Stimulated activated naive B cell treated with anti-CD40 and anti-IgM and Interleukin-4, amounts not matched to agents 10 μg/mL and 1 μg/mL and 100 μg/mL, for 72 hours (primary cell): ENCODE data around the gene ERGIC1.
"Not testable (repeated sequence)": the region's sequence is repeated elsewhere in the genome, so short reads cannot be mapped to it uniquely, and the experiment has no call there.

Experiments used
- ATAC-seq, 2 donors: fragments of 150-1000 bp; cut with Tn5 transposase; replicated peaks; 2 replicates each; pipeline ENCODE4 v1.10.0; 2021; ENCODE audit warnings: moderate library complexity in 1 of 2
- DNase-seq: peaks from one replicate; pipeline ENCODE4 v3.0.0; 2021
- H3K27ac Mint-ChIP-seq: one replicate; pipeline ENCODE4 v1.8.0; 2022; ENCODE audit warnings: mild to moderate bottlenecking, mixed read lengths
- H3K27me3 Mint-ChIP-seq, 2 donors: one replicate each; pipeline ENCODE4 v1.8.0; 2022; ENCODE audit warnings: mixed read lengths in 2 of 2
- H3K36me3 Mint-ChIP-seq, 2 donors: one replicate each; pipeline ENCODE4 v1.8.0; 2022; ENCODE audit warnings: mixed read lengths in 2 of 2, mild to moderate bottlenecking in 1 of 2
- H3K4me1 Mint-ChIP-seq, 2 donors: one replicate each; pipeline ENCODE4 v1.8.0; 2022; ENCODE audit warnings: mixed read lengths in 2 of 2, mild to moderate bottlenecking in 1 of 2
- H3K4me3 Mint-ChIP-seq, 2 donors: one replicate each; pipeline ENCODE4 v1.8.0; 2022; ENCODE audit warnings: mild to moderate bottlenecking in 2 of 2, mixed read lengths in 2 of 2, moderate library complexity in 1 of 2
- H3K9me3 Mint-ChIP-seq, 2 donors: one replicate each; pipeline ENCODE4 v1.8.0; 2022; ENCODE audit warnings: mixed read lengths in 2 of 2, mild to moderate bottlenecking in 1 of 2

ERGIC1 gene

DNA sequence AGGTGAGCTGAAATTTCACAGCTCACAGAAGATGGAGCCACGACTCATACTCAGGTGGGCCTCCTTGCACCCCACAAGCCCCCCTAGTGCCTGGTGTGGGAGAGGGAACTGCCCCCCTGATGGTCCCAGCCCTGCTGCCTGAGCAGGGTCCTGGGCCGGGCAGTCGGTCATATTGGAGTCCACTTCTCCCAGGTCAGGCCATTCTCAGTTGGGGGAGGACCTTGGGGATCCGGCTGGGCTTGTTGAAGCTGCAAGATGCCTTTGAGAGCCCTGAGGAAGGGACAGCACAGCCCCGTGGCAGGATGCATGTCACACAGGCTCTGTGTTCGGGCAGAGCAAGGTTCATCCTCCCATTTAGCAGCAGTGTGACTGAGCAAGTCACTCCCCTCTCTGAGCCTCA, 56.6 kb downstream of the ERGIC1 start:
- DNase-seq (no peak), ATAC-seq (no peak)
- Mint-ChIP-seq H3K27ac (no peak overlapping the region), H3K27me3 (no peaks in the 10 kb centered on the region), H3K9me3 (no peaks in the 10 kb centered on the region), H3K4me3 (no peak overlapping the region), H3K36me3 (peaks cover 24 to 46% of the 10 kb centered on the region in 2 donors), H3K4me1 (peaks cover 5 to 9% of the 10 kb centered on the region in 2 donors)

DNA sequence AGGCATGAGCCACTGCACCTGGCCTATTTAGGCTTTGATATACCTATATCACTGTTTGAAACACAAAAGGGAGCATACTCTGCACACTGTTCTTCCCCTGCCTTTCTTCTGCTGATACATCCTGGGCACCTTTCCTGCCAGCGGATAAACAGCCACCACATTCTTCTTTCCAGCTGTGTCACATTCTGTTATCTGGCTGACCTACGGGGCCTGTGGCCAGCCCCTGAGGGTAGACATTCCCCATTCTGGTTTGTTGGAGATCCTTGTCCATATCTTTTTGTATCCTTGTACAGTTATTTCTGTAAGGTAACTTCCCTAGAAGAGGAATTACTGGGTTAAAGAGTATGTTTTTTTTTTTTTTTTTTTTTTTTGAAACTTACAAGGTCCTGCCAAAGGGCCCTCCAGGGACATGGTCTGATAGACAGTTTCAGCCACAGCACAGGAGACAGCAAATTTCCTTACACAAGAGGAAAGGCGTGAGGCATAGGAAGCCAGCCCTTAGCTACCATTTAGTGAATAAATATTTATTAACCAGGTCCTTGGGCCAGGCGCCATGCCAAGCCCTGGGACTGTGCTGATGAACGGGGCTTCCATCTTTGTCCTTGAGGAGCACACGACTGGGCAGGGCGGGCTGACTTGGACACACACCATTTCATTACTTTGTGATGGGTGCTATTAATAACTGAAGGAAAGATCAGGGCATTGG, 57.8 kb downstream of the ERGIC1 start:
- Mint-ChIP-seq H3K4me3 (no peak overlapping the region), H3K27ac (peak overlapping the region; percentile 92), H3K4me1 (peaks cover 0 to 4% of the 10 kb centered on the region in 2 donors), H3K36me3 (peaks cover 22 to 44% of the 10 kb centered on the region in 2 donors), H3K27me3 (no peaks in the 10 kb centered on the region), H3K9me3 (no peaks in the 10 kb centered on the region)
- no peak for DNase-seq
- ATAC-seq: no peak

DNA sequence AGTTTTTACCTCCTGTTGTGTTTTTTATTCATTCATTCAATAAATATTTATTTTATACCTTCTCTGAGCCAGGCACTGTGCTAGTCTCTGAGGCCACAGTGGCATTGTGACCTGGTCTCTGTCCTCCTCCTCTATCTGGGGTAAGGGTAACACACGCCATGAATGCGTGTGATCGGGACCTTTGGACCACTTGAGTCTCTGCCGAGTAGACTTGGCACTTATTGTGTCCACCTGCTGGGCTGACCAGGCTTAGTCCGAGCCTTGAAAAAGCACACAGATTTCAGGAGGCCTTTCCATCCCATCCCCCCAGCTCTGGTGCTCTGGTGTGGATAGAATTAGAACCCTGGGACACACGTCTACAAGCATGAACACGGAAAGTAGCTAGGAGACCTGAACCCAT, 58.7 kb downstream of the ERGIC1 start:
- Mint-ChIP-seq H3K4me1 (peaks cover 0 to 1% of the 10 kb centered on the region in 2 donors), H3K4me3 (no peak overlapping the region), H3K36me3 (peaks cover 23 to 40% of the 10 kb centered on the region in 2 donors), H3K27me3 (no peaks in the 10 kb centered on the region), H3K9me3 (no peaks in the 10 kb centered on the region), H3K27ac (no peak overlapping the region)
- ATAC-seq: no peak
- no peak for DNase-seq

DNA sequence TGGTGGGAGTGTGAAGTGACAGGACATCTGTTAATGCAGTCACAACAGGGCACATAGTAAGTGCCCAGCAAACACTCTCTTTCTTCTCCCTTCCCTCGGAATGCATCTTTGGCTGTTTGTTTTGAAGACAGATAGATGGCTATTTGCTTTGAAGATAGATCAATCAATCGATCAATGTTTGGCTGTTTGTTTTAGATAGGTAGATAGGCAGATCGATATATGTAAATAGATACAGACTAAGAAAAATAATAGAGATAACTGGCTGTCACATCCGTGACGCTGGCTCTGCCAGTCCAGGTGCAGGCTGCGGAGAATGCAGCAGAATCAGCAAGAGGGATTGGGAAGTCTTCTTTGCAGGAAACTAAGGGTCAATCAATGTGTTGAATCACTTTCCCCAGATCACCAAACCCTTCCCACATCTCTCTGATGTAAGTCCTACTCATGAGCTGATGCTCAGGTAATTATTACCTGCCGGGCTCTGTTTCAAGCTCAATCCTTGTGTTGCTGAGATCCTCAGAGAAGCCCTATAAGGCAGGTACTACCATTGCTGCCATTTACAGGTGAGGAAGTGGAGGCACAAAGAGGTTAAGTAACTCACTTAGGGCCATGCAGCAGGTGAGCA, 60.8 kb downstream of the ERGIC1 start:
- Mint-ChIP-seq H3K27me3 (no peaks in the 10 kb centered on the region), H3K27ac (peak overlapping the region; percentile 37), H3K4me1 (no peaks in the 10 kb centered on the region), H3K9me3 (no peaks in the 10 kb centered on the region), H3K4me3 (no peak overlapping the region), H3K36me3 (peaks cover 24 to 35% of the 10 kb centered on the region in 2 donors)
- ATAC-seq (no peak), DNase-seq (no peak)

DNA sequence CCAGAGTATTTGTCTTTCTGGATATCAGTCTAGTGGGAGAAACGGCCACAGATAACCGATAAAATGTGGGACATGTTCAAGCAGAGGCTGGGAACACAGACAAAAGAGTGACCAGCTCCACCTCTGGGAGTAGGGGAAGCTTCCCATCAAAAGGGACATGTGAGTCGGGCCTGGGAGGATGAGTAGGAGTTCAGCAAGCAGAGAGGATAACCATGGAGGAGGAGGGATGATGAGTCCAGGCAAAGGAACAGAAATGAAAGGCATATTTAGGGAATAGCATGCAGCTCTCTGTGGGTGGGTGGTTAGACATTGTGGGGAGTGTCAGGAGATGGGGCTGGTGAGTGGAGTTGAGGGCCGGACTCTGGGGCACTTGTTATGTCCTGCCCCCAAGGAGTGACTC, 61.5 kb downstream of the ERGIC1 start:
- no peaks in the 10 kb centered on the region for H3K4me1 Mint-ChIP-seq
- no peak overlapping the region for H3K27ac Mint-ChIP-seq
- no peak overlapping the region for H3K4me3 Mint-ChIP-seq
- DNase-seq (no peak), ATAC-seq (no peak)
- H3K36me3 Mint-ChIP-seq: peaks cover 25 to 38% of the 10 kb centered on the region in 2 donors
- H3K9me3 Mint-ChIP-seq: no peaks in the 10 kb centered on the region
- no peaks in the 10 kb centered on the region for H3K27me3 Mint-ChIP-seq

DNA sequence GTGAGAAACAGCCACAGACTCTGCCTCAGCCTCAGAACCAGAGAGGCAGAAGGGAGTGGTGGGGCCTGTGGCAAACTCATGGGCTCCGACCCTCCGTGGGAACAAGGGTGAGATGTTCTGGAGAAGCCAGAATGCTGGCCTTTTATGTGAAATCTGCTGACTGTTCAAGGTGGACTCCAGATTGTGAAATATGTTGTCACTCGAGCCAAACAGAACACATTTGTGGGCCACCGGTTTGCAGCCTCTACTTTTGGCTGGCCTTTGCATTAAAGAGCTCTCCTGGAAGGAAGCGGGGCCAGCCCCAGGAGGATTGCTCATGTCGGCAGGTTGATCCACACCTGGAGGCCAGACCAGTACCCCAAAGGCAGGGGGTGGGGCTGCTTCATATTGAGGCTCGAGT, 62.4 kb downstream of the ERGIC1 start:
- Mint-ChIP-seq H3K36me3 (peaks cover 25 to 36% of the 10 kb centered on the region in 2 donors), H3K4me1 (no peaks in the 10 kb centered on the region), H3K27ac (no peak overlapping the region), H3K9me3 (no peaks in the 10 kb centered on the region), H3K27me3 (no peaks in the 10 kb centered on the region), H3K4me3 (no peak overlapping the region)
- DNase-seq (no peak), ATAC-seq (no peak)

DNA sequence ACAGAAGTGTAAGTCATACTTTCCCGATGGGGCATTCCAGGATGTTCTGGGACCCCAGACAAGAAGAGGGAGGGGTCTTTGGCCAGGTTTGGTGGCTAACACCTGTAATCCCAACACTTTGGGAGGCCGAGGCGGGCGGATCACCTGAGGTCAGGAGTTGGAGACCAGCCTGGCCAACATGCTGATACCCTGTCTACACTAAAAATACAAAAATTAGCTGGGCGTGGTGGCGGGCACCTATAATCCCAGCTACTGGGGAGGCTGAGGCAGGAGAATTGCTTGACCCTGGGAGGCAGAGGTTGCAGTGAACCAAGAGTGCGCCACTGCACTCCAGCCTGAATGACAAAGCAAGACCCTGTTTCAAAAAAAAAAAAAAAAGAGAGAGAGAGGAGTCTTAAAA, 63.0 kb downstream of the ERGIC1 start:
- H3K27ac Mint-ChIP-seq, H3K9me3 Mint-ChIP-seq, DNase-seq, H3K27me3 Mint-ChIP-seq, H3K4me3 Mint-ChIP-seq, ATAC-seq, H3K4me1 Mint-ChIP-seq: not testable (repeated sequence)
- H3K36me3 Mint-ChIP-seq: peaks cover 23 to 38% of the 10 kb centered on the region in 2 donors

DNA sequence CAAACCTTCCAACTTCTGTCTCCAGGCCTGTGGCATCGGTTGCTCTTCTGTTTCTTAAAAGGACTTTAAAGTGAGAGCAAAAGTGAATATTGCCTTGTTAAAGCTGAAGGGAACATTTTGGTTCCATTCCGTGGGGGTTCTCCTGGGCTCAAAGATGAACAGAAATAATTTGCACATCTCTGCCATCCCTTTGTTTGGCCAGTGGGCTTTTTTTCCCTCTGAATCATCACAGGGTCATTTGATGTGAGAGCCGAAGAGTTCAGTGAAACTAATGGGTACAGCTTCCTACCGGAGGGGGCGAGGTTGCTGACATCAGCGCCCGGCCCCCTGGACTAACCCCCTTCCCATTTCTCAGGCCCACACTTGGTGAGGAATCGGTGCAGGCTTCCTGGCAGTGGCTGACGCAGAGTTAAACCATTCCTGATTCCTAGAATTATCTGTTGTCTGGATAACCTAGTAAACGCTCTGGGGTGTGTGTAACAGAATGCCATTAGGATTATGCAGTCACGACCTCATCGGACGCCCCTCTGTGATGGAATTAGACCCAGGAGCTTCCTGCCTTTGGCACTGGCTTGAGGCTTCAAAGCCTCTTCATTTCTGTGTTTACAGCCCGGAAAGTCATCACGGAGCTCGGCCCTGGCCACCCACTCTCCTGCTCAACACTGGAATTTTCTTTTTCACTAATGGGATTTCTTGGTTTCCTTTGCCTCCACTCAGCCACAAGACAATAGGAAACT, 63.6 kb downstream of the ERGIC1 start:
- Mint-ChIP-seq H3K9me3 (no peaks in the 10 kb centered on the region), H3K36me3 (peaks cover 26 to 41% of the 10 kb centered on the region in 2 donors), H3K27ac (no peak overlapping the region), H3K4me1 (no peaks in the 10 kb centered on the region), H3K27me3 (no peaks in the 10 kb centered on the region), H3K4me3 (no peak overlapping the region)
- ATAC-seq (no peak), DNase-seq (no peak)

DNA sequence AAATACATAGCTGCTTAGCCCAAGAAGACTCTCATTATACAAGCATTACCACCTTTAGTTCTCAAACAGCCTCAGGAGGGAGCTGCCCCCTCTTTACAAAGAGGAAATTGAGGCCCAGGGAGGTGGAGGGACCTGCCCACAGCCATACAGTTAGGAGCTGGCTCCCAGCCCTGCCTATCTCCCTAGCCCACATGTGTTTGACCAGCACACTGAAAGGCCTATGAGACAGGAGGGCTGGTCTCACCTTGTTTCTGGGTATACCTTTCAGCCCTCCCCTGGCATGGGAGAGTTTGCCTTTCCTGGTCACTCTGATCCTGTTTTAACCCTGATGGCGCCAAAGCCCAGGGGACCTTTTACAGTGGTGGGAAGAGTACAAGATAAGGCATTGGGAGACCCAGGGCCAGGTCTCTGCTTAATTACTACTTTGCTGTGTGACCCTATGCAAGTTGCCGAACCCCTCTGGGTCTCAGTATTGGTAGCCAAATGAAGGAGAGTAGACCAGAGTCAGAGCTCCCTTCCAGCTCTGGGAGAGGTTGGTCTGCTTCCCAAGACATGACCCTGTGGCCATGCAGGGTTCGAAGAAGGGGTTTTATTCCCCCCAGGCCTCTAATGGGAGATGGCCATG, 64.3 kb downstream of the ERGIC1 start:
- Mint-ChIP-seq H3K27ac (no peak overlapping the region), H3K4me3 (no peak overlapping the region), H3K4me1 (no peaks in the 10 kb centered on the region), H3K36me3 (peaks cover 26 to 46% of the 10 kb centered on the region in 2 donors), H3K9me3 (no peaks in the 10 kb centered on the region), H3K27me3 (no peaks in the 10 kb centered on the region)
- no peak for ATAC-seq
- DNase-seq: no peak

DNA sequence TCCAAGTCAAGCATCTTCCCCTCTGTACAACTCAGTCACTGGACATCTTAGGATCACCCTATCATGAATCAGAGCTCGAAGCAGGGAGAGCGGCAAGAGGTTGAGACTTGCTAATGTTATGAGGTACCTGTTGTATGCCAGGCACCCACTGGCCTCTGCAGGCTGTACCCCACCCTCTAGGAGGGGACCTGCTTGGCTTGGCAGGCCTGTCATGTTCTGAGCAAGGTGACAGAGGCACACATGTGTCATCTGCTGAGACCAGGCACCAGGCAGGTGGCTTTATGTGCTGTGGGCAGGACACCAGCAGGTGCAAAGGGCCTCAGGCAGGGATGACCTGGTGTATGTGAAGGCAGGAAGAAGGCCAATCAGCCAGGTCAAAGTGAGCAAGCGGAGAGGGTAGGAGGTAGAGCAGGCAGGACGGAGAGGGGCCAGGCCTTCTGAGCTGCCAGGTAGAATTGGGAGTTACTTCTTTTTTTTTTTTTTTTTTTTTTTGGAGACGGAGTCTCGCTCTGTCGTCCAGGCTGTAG, 64.9 kb downstream of the ERGIC1 start:
- no peak for ATAC-seq
- no peak for DNase-seq
- Mint-ChIP-seq H3K36me3 (peaks cover 27 to 46% of the 10 kb centered on the region in 2 donors), H3K27ac (no peak overlapping the region), H3K9me3 (no peaks in the 10 kb centered on the region), H3K4me1 (no peaks in the 10 kb centered on the region), H3K27me3 (no peaks in the 10 kb centered on the region), H3K4me3 (no peak overlapping the region)

DNA sequence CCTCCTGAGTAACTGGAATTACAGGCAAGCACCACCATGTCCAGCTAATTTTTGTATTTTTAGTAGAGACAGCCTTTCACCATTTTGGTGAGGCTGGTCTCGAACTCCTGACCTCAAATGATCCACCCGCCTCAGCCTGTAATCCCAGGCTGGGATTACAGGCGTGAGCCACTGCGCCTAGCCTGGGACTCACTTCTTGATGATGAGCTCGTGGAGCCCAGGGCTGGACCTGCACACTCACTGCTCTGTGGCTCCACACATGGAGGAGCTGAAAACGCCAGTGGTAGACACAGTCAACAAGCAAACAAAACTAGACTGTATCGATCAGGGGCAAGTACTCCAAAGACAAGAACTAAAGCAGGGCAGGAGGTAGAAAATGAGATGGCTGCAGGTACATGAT, 65.4 kb downstream of the ERGIC1 start:
- ATAC-seq (no peak), DNase-seq (no peak)
- Mint-ChIP-seq H3K4me1 (no peaks in the 10 kb centered on the region), H3K27ac (no peak overlapping the region), H3K4me3 (no peak overlapping the region), H3K9me3 (no peaks in the 10 kb centered on the region), H3K36me3 (peaks cover 31 to 46% of the 10 kb centered on the region in 2 donors), H3K27me3 (no peaks in the 10 kb centered on the region)

DNA sequence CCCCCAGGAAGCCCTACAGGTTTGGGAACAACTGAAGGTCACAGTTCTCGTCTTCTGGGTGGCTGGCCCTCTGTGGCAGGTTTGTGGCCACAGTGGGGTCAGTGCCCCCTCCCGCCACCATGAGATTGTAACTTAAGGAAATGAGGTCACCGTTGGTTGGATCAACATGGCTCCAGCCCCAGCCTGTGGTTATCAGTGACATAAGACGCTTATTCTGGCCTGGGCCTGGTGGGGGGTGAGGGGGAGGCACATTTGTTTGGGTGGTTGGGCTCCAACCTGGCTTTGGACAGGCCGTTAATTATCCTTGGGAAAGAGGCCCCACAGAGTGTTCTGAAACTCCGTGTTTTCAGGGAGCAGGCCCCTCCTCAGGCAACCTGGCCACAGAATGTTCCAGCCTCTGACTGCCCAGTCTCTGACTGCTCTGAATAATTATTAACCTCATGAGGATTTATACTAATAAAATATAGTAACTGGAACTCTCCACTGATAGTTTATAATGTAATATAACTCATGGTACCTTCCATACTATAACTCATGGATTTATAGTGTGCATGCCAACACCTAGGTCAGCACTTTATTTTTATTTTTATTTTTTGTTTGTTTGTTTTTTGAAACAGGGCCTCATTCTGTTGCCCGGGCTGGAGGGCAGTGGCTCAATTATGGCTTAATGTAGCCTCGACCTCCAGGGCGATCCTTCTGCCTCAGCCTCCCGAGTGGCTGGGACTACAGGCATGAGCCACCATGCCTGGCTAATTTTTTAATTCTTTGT, 67.1 kb downstream of the ERGIC1 start:
- Mint-ChIP-seq H3K27me3 (no peaks in the 10 kb centered on the region), H3K36me3 (peaks cover 37 to 49% of the 10 kb centered on the region in 2 donors), H3K4me1 (peaks cover 10% of the 10 kb centered on the region in 2 donors), H3K9me3 (no peaks in the 10 kb centered on the region), H3K27ac (peak overlapping the region; percentile 3), H3K4me3 (no peak overlapping the region)
- DNase-seq (no peak), ATAC-seq (no peak)

DNA sequence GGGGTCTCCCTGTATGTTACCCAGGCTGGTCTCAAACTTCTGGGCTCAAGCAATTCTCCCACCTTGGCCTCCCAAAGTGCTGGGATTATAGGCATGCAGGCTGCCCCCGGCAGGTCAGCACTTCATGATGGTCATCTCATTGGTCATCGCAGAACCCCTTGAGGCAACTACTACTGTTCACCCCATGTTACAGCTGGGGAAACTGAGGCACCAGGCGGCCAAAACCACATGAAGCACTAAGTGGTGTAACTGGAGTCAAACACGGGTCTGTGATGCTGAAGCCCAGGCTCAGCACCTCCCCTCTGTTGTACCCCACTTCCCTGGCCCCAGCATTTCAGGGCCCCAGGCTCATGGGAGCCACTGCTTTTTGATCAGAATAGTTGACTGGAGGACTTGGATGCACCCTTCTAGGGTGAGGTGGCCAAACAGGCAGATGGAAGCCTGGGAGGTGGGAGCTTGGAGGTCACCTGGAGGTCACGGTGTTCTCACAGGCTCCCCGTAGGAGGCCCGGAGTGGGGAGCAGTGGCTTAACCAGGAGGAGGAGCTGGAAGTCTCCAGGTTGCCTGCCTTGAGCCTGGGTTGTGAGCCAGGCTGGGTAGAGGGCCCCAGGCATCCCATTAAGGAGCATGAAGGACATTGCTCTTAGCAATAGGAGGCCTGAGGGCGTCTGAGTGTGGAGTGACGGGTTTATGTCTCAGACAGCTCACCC, 67.9 kb downstream of the ERGIC1 start:
- Mint-ChIP-seq H3K9me3 (no peaks in the 10 kb centered on the region), H3K27me3 (no peaks in the 10 kb centered on the region), H3K4me3 (no peak overlapping the region), H3K27ac (peak overlapping the region; percentile 37), H3K4me1 (peaks cover 16 to 17% of the 10 kb centered on the region in 2 donors), H3K36me3 (peaks cover 36 to 49% of the 10 kb centered on the region in 2 donors)
- no peak for ATAC-seq
- DNase-seq: no peak
